K562 (cell line): Measurements from ENCODE around the gene FGF22. TPM values are rescaled to one million over a fixed set of nuclear protein-coding genes. Genes with fewer than 3 reads are reported as not detected.

Source experiments
- ATAC-seq: fragments of 200-7000 bp; cut with Tn5 transposase; 3 replicates; pipeline ENCODE4 v1.9.1; 2020; ENCODE audit warnings: moderate library complexity
- BruUV-seq: library from RNA; stranded (reverse); fragments of 400-500 nt; replicated peaks from 2 replicates; lab custom pipeline; 2021; lab: Mats Ljungman, UMichigan
- CTCF ChIA-PET: fragments of 300-600 bp; formaldehyde crosslinking; extraction: SDS; loops from one replicate; lab custom pipeline; 2021; ENCODE audit warnings: low intra/inter-chr PET ratio; lab: Yijun Ruan, JAX
- POLR2A ChIA-PET: fragments of 300-600, 350-650 bp; sonication (Branson Sonifier 250); formaldehyde crosslinking; extraction: SDS; loops from one replicate; lab custom pipeline; 2021; ENCODE audit warnings: antibody characterized with exemption, inconsistent platforms; lab: Yijun Ruan, JAX
- DNase-seq, 4 experiments: peaks; one replicate each; pipeline versions ENCODE4 v3.0.0 to v3.0.0-alpha.2; 2011 to 2018; ENCODE audit warnings: low spot score in 3 of 4, mixed read lengths in 3 of 4; ENCODE audit errors: extremely low read depth in 1 of 4
- FAIRE-seq: peaks from 2 replicates; lab custom pipeline; 2011; peaks lifted over from hg19 to GRCh38; lab: Jason Lieb, UNC
- H2AFZ ChIP-seq: 2 replicates; pipeline ENCODE4 v1.6.0; 2011; ENCODE audit warnings: low read depth, low read length, control low read depth, inconsistent platforms
- H3K27ac ChIP-seq: fragments of 200-600 bp; 3 replicates; pipeline ENCODE4 v1.8.0; 2011; ENCODE audit warnings: low read depth, mild to moderate bottlenecking, control low read depth, inconsistent platforms, low read length, moderate library complexity, mixed read lengths; ENCODE audit errors: extremely low read depth
- H3K27me3 ChIP-seq, 2 experiments: fragments of 300-600 bp in 1 of 2; 2 replicates in 1 of 2; 3 replicates in 1 of 2; pipeline versions ENCODE4 v1.6.0 to v1.8.0; 2011; ENCODE audit warnings: inconsistent platforms in 2 of 2, low read length in 2 of 2, mild to moderate bottlenecking in 1 of 2, mixed read lengths in 1 of 2, moderate library complexity in 1 of 2; ENCODE audit not compliant: control insufficient read depth in 2 of 2, insufficient read depth in 2 of 2
- H3K36me3 ChIP-seq: fragments of 300-600 bp; 3 replicates; pipeline ENCODE4 v1.8.0; 2011; ENCODE audit warnings: mild to moderate bottlenecking, low read length, inconsistent platforms; ENCODE audit not compliant: control insufficient read depth, insufficient read depth
- H3K4me1 ChIP-seq, 2 experiments: fragments of 200-600 bp in 1 of 2; replicated peaks in 1 of 2; 2 replicates in 1 of 2; 3 replicates in 1 of 2; pipeline versions ENCODE4 v1.5.1 to v1.8.0; 2011; ENCODE audit warnings: inconsistent platforms in 2 of 2, low read length in 2 of 2, mild to moderate bottlenecking in 1 of 2, mixed read lengths in 1 of 2, moderate library complexity in 1 of 2; ENCODE audit not compliant: control insufficient read depth in 2 of 2, insufficient read depth in 2 of 2
- H3K4me2 ChIP-seq: 2 replicates; pipeline ENCODE4 v1.6.1; 2011; ENCODE audit warnings: low read length, control low read depth, inconsistent platforms, mixed read lengths; ENCODE audit not compliant: insufficient read depth
- H3K4me3 ChIP-seq: fragments of 200-600 bp; sonication (generic), shearing (Covaris generic); 2 replicates; pipeline ENCODE4 v1.5.1; 2016; ENCODE audit warnings: control low read depth, inconsistent platforms
- H3K79me2 ChIP-seq: fragments of 200-600 bp; 3 replicates; pipeline ENCODE4 v1.8.0; 2011; ENCODE audit warnings: low read length, inconsistent platforms; ENCODE audit not compliant: control insufficient read depth, insufficient read depth
- H3K9ac ChIP-seq, 2 experiments: 2 replicates each; pipeline versions ENCODE4 v1.6.0 to v1.6.1; 2011; ENCODE audit warnings: low read depth in 2 of 2, low read length in 2 of 2, control low read depth in 1 of 2, inconsistent platforms in 1 of 2, mild to moderate bottlenecking in 1 of 2, mixed read lengths in 1 of 2; ENCODE audit not compliant: insufficient read depth in 1 of 2
- H3K9me1 ChIP-seq: one replicate; pipeline ENCODE4 v1.6.0; 2011; ENCODE audit warnings: inconsistent platforms, mild to moderate bottlenecking, low read length, moderate library complexity; ENCODE audit not compliant: control insufficient read depth, insufficient read depth
- H3K9me3 ChIP-seq: replicated peaks from 2 replicates; pipeline ENCODE4 v1.5.1; 2011; ENCODE audit warnings: low read depth, low read length, inconsistent platforms; ENCODE audit not compliant: control insufficient read depth, insufficient read depth
- H4K20me1 ChIP-seq: replicated peaks from 2 replicates; pipeline ENCODE4 v1.6.1; 2011; ENCODE audit warnings: low read length, inconsistent platforms, mixed read lengths; ENCODE audit not compliant: control insufficient read depth, insufficient read depth
- BDP1 ChIP-seq: IDR thresholded peaks from 3 replicates; pipeline ENCODE4 v1.6.1; 2011; ENCODE audit not compliant: insufficient read length, insufficient read depth
- CBX5 ChIP-seq: IDR thresholded peaks from 2 replicates; pipeline ENCODE4 v1.6.1; 2014; ENCODE audit warnings: low read depth, borderline replicate concordance
- EGR1 ChIP-seq: fragments of 450-650 bp; conservative IDR thresholded peaks from 2 replicates; pipeline ENCODE4 v1.6.1; 2017; ENCODE audit warnings: mild to moderate bottlenecking
- GTF2B ChIP-seq: IDR thresholded peaks from 2 replicates; pipeline ENCODE4 v1.6.1; 2011; ENCODE audit not compliant: insufficient read length; ENCODE audit errors: extremely low read depth
- HOXB6 ChIP-seq: fragments of 250-450 bp; sonication (Bioruptor Pico); IDR thresholded peaks from 2 replicates; pipeline ENCODE4 v1.5.1; 2022; ENCODE audit warnings: mild to moderate bottlenecking, borderline replicate concordance
- JUNB ChIP-seq: fragments of 450-650 bp; formaldehyde crosslinking; conservative IDR thresholded peaks from 2 replicates; pipeline ENCODE4 v1.4.0; 2020; ENCODE audit warnings: mild to moderate bottlenecking
- MIER1 ChIP-seq: fragments of 450-650 bp; IDR thresholded peaks from 2 replicates; pipeline ENCODE4 v1.6.1; 2016; ENCODE audit warnings: antibody characterized with exemption, mild to moderate bottlenecking, low read depth
- MYBL2 ChIP-seq, 2 experiments: fragments of 450-650 bp in 1 of 2; sonication (generic) in 1 of 2; formaldehyde crosslinking in 1 of 2; IDR thresholded peaks; 2 replicates each; pipeline versions ENCODE4 v1.6.1 to v1.8.1; 2017 to 2022; ENCODE audit warnings: borderline replicate concordance in 1 of 2, inconsistent platforms in 1 of 2, low read depth in 1 of 2, mild to moderate bottlenecking in 1 of 2, missing genetic modification reagents in 1 of 2, moderate library complexity in 1 of 2
- NCOA6 ChIP-seq: fragments of 450-650 bp; IDR thresholded peaks from 2 replicates; pipeline ENCODE4 v1.6.1; 2017; ENCODE audit warnings: mild to moderate bottlenecking
- ZBTB7A ChIP-seq: IDR thresholded peaks from 2 replicates; pipeline ENCODE4 v1.6.1; 2011; ENCODE audit warnings: low read depth, mild to moderate bottlenecking, low read length, moderate library complexity, borderline replicate concordance; ENCODE audit not compliant: control insufficient read depth
- ZNF263 ChIP-seq: sonication (generic); formaldehyde crosslinking; IDR thresholded peaks from 2 replicates; pipeline ENCODE4 v1.8.0; 2022; ENCODE audit warnings: mild to moderate bottlenecking, missing genetic modification reagents, borderline replicate concordance
- ZNF655 ChIP-seq: fragments of 250-450 bp; sonication (Bioruptor Pico); IDR thresholded peaks from 2 replicates; pipeline ENCODE4 v1.5.0; 2021
- ZNF717 ChIP-seq: fragments of 250-450 bp; sonication (Bioruptor Pico); IDR thresholded peaks from 2 replicates; pipeline ENCODE4 v1.5.0; 2021
- WGBS: fragments of 100-300 bp; shearing (Covaris generic); methylation state at CpG from one replicate; pipeline ENCODE4 v1.1.6; 2016; ENCODE audit warnings: low coverage, mixed read lengths; ENCODE audit not compliant: insufficient coverage; ENCODE audit errors: missing lambda C conversion rate; 5-methylcytosine and 5-hydroxymethylcytosine counted together
- in situ Hi-C: fragments of 300-500 bp; cut with MboI; formaldehyde crosslinking; loops from 4 replicates; pipeline ENCODE4 v1.15.0; 2018; ENCODE audit warnings: inconsistent platforms, mixed read lengths
- intact Hi-C: fragments of 100-400 bp; cut with micrococcal nuclease; formaldehyde crosslinking; loops from 2 replicates; pipeline ENCODE4 v1.14.2; 2022
- polyA plus RNA-seq, 8 experiments: library from polyadenylated mRNA; depleted of rRNA in 4 of 8; stranded (reverse) in 5 of 8; unstranded in 3 of 8; fragments of >200 nt; fragmentation: Nextera tagmentation in 2 of 8; fragmentation: Illumina TruSeq in 1 of 8; extraction: Ambion mirVana in 2 of 8; extraction: Trizol in 1 of 8; gene quantifications; 2 replicates each; pipeline versions ENCODE4 v1.2.1 to v1.2.3, GENCODE V29; 2011 to 2014; ENCODE audit warnings: inconsistent platforms in 1 of 8, missing spikeins in 1 of 8
- total RNA-seq, 7 experiments: library from RNA; depleted of rRNA in 6 of 7; stranded (reverse); fragments of >200 nt in 6 of 7; fragmentation: Illumina TruSeq in 2 of 7; extraction: Trizol in 2 of 7; gene quantifications; 2 replicates each; pipeline versions ENCODE4 v1.2.1 to v1.2.3, GENCODE V29; 2011 to 2021; ENCODE audit warnings: low replicate concordance in 1 of 7
- TF ChIP-seq, protein P1 (sequence below), 2 experiments: fragments of 450-650 bp; IDR thresholded peaks; 2 replicates each; pipeline ENCODE4 v1.6.1; 2016
- TF ChIP-seq, protein P2 (sequence below): IDR thresholded peaks from 2 replicates; pipeline ENCODE4 v1.6.1; 2011; ENCODE audit warnings: borderline replicate concordance, low read depth, mild to moderate bottlenecking, moderate library complexity, low read length; ENCODE audit not compliant: insufficient read depth, poor library complexity, severe bottlenecking

FGF22 gene
- total and polyA plus RNA-seq, 9 of the 15 experiments (the other 6 are each of a cell fraction or from before 2014, with no cell fraction given), result 0.14 to 2.2 (median 0.86) TPM; not detected in 4

GRCh38 chr19:595326-596262 is 44.1 kb upstream of the FGF22 start:
- Histone ChIP-seq H2AFZ (no peak overlapping the region), H3K36me3 (no peaks in the 10 kb centered on the region), H3K4me3 (no peak overlapping the region), H3K4me1 (peaks cover 3 to 65% of the 10 kb centered on the region in 2 experiments; a peak in 3 of 5 replicates), H4K20me1 (peaks cover 20% of the 10 kb centered on the region; the same call in 1 of the 2 replicates), H3K9me3 (no peaks in the 10 kb centered on the region), H3K9me1 (no peaks in the 10 kb centered on the region), H3K9ac (peak overlapping the region in 1 of 2 experiments; percentile 45; a peak in 2 of 4 replicates), H3K79me2 (no peaks in the 10 kb centered on the region), H3K27ac (no peak overlapping the region), H3K4me2 (no peak overlapping the region), H3K27me3 (peaks cover 12 to 34% of the 10 kb centered on the region in 2 experiments; a peak in 4 of 5 replicates)
- in situ Hi-C loops (no loop called here), intact Hi-C loops (no loop called here)
- DNase-seq (no peak), FAIRE-seq (no peak), ATAC-seq (no peak)
- CTCF ChIA-PET, result no interaction called here
- POLR2A ChIA-PET, result no interaction called here
- no TSS peak for BruUV-seq
- 26% methylated on average over 34 of the region's 42 CpGs for WGBS
- TF ChIP-seq JUNB (CRISPR knock-in tag) (no peak), ZNF655 (CRISPR knock-in tag) (no peak), MIER1 (no peak), ZNF263 (CRISPR knock-in tag) (no peak), CBX5 (no peak), EGR1 (peak; percentile 34; the same call in 1 of the 2 replicates), ZBTB7A (0 out of 2 replicates have a peak, but pooled peaks have one; percentile 37), NCOA6 (no peak), ZNF717 (CRISPR knock-in tag) (no peak), MYBL2 (IDR thresholded peaks at IDR 0.05; ENCODE audit: low read depth) (no peak), MYBL2 (CRISPR knock-in tag; IDR thresholded peaks at IDR 0.05; ENCODE audit: borderline replicate concordance) (no peak), HOXB6 (no peak), BDP1 (no peak), GTF2B (no peak)
- TF ChIP-seq, protein P1, sequence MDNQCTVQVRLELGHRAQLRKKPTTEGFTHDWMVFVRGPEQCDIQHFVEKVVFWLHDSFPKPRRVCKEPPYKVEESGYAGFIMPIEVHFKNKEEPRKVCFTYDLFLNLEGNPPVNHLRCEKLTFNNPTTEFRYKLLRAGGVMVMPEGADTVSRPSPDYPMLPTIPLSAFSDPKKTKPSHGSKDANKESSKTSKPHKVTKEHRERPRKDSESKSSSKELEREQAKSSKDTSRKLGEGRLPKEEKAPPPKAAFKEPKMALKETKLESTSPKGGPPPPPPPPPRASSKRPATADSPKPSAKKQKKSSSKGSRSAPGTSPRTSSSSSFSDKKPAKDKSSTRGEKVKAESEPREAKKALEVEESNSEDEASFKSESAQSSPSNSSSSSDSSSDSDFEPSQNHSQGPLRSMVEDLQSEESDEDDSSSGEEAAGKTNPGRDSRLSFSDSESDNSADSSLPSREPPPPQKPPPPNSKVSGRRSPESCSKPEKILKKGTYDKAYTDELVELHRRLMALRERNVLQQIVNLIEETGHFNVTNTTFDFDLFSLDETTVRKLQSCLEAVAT (IDR thresholded peaks at IDR 0.05), result no peak
- TF ChIP-seq, protein P2, sequence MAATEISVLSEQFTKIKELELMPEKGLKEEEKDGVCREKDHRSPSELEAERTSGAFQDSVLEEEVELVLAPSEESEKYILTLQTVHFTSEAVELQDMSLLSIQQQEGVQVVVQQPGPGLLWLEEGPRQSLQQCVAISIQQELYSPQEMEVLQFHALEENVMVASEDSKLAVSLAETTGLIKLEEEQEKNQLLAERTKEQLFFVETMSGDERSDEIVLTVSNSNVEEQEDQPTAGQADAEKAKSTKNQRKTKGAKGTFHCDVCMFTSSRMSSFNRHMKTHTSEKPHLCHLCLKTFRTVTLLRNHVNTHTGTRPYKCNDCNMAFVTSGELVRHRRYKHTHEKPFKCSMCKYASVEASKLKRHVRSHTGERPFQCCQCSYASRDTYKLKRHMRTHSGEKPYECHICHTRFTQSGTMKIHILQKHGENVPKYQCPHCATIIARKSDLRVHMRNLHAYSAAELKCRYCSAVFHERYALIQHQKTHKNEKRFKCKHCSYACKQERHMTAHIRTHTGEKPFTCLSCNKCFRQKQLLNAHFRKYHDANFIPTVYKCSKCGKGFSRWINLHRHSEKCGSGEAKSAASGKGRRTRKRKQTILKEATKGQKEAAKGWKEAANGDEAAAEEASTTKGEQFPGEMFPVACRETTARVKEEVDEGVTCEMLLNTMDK, result no peak
